Posterior cingulate gyrus (tissue), 11 donors: ENCODE measurements around the gene ANKRD62.

Source experiments
- DNase-seq, 10 donors: peaks; one replicate each; pipeline versions ENCODE4 v3.0.0 to v3.0.0-alpha.2; 2020 to 2021; ENCODE audit warnings: mixed read lengths in 3 of 10
- intact Hi-C: fragments of 100-400 bp; cut with DNase I; formaldehyde crosslinking; loops from one replicate; pipeline ENCODE4 v1.15.1; 2023

The ANKRD62 gene

GRCh38 chr18:12159446-12159845 lies 65.8 kb downstream of the ANKRD62 start:
- intact Hi-C loops, result no loop called here
- no peak for DNase-seq

- intact Hi-C loops, result no loop called here
- DNase-seq, result no peak
Measured at GRCh38 chr18:12162786-12163185, 69.1 kb downstream of the ANKRD62 start.

DNA sequence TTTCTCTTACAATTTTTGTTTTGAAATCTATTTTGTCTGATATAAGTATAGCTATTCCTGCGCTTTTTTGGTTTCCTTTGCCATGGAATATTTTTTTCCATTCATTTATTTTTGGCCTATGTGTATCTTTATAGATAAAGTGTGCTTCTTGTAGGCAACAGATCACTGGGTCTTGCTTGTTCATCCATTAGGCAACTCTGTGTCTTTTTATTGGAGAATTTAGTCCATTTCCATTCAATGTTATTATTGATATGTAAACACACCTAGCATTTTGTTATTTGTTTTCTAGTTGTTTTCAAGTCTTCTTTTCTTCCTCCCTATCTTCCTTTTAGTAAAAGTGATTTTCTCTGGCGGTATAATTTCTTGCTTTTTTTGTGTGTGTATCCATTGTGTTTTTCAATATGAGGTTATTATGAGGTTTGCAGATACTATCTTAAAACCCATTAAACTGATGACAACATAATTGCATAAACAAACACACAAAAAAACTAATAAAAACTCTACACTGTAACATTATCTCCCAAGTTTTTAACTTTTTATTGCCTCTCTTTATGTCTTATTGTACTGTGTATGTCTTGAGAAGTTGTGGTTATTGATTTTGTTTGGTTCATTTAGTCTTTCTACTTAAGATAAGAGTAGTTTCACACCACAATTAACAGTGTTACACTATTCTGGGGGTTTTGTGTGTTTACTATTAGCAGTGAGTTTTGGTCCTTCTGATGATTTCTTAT lies 71.6 kb downstream of the ANKRD62 start:
- DNase-seq, result no peak
- intact Hi-C loops, result no loop called here
